Measurements from ENCODE around the gene ACMSD.
"Not testable (repeated sequence)": the region's sequence is repeated elsewhere in the genome, so short reads cannot be mapped to it uniquely, and the experiment has no call there.

ACMSD gene

GRCh38 chr2:134825716-134826115, 12.7 kb upstream of the ACMSD start:
- H3K27ac ChIP-seq (ENCODE audit: insufficient read depth in 1 of 2, low read depth in 1 of 2, low read length in 2 of 2, poor library complexity in 1 of 2, severe bottlenecking in 2 of 2); H3K27me3 ChIP-seq (replicated peaks in 2 of 5; ENCODE audit: control insufficient read depth in 4 of 5, insufficient read depth in 5 of 5, low read length in 4 of 5); H3K36me3 ChIP-seq (ENCODE audit: control insufficient read depth in 4 of 4, insufficient read depth in 4 of 4, low read length in 3 of 4); CTCF ChIA-PET; H3K4me1 ChIP-seq (ENCODE audit: control extremely low read depth in 1 of 4, control insufficient read depth in 4 of 4, insufficient read depth in 4 of 4, low read length in 3 of 4); POLR2A ChIA-PET; DNase-seq; H3K4me3 ChIP-seq (ENCODE audit: control insufficient read depth in 1 of 7, extremely low read depth in 1 of 7, insufficient read depth in 4 of 7, low read depth in 2 of 7, low read length in 6 of 7); H3K9me3 ChIP-seq (ENCODE audit: control extremely low read depth in 1 of 5, control insufficient read depth in 4 of 5, insufficient read depth in 2 of 5, low read depth in 1 of 5, low read length in 4 of 5): not testable (repeated sequence)
- WGBS (ENCODE audit: insufficient coverage): no CpG with 5 or more reads among the region's 13 CpGs

GRCh38 chr2:134835471-134835870, 2.9 kb upstream of the ACMSD start:
- Histone ChIP-seq H3K9me3 (ENCODE audit: control extremely low read depth in 1 of 5, control insufficient read depth in 4 of 5, insufficient read depth in 2 of 5, low read depth in 1 of 5, low read length in 4 of 5) (peaks cover 0 to 10% (median 4%) of the 10 kb centered on the region in 5 experiments), H3K4me3 (ENCODE audit: control insufficient read depth in 1 of 7, extremely low read depth in 1 of 7, insufficient read depth in 4 of 7, low read depth in 2 of 7, low read length in 6 of 7) (no peak overlapping the region), H3K27me3 (replicated peaks in 2 of 5; ENCODE audit: control insufficient read depth in 4 of 5, insufficient read depth in 5 of 5, low read length in 4 of 5) (peaks cover 0 to 2% (median 0%) of the 10 kb centered on the region in 5 experiments), H3K4me1 (ENCODE audit: control extremely low read depth in 1 of 4, control insufficient read depth in 4 of 4, insufficient read depth in 4 of 4, low read length in 3 of 4) (no peaks in the 10 kb centered on the region), H3K27ac (ENCODE audit: insufficient read depth in 1 of 2, low read depth in 1 of 2, low read length in 2 of 2, poor library complexity in 1 of 2, severe bottlenecking in 2 of 2) (no peak overlapping the region), H3K36me3 (ENCODE audit: control insufficient read depth in 4 of 4, insufficient read depth in 4 of 4, low read length in 3 of 4) (no peaks in the 10 kb centered on the region)
- WGBS (ENCODE audit: insufficient coverage): no CpG with 5 or more reads among the region's 1 CpG
- CTCF ChIA-PET: no interaction called here
- POLR2A ChIA-PET: no interaction called here
- DNase-seq: no peak

- Histone ChIP-seq H3K9me3 (ENCODE audit: control extremely low read depth in 1 of 5, control insufficient read depth in 4 of 5, insufficient read depth in 2 of 5, low read depth in 1 of 5, low read length in 4 of 5) (peaks cover 0 to 10% (median 4%) of the 10 kb centered on the region in 5 experiments), H3K36me3 (ENCODE audit: control insufficient read depth in 4 of 4, insufficient read depth in 4 of 4, low read length in 3 of 4) (no peaks in the 10 kb centered on the region), H3K4me3 (ENCODE audit: control insufficient read depth in 1 of 7, extremely low read depth in 1 of 7, insufficient read depth in 4 of 7, low read depth in 2 of 7, low read length in 6 of 7) (no peak overlapping the region), H3K27me3 (replicated peaks in 2 of 5; ENCODE audit: control insufficient read depth in 4 of 5, insufficient read depth in 5 of 5, low read length in 4 of 5) (peaks cover 0 to under 1% (median 0%) of the 10 kb centered on the region in 5 experiments), H3K27ac (ENCODE audit: insufficient read depth in 1 of 2, low read depth in 1 of 2, low read length in 2 of 2, poor library complexity in 1 of 2, severe bottlenecking in 2 of 2) (no peak overlapping the region), H3K4me1 (ENCODE audit: control extremely low read depth in 1 of 4, control insufficient read depth in 4 of 4, insufficient read depth in 4 of 4, low read length in 3 of 4) (no peaks in the 10 kb centered on the region)
- ChIA-PET POLR2A (no interaction called here), CTCF (no interaction called here)
- WGBS (ENCODE audit: insufficient coverage): 0% methylated on average over 1 of the region's 2 CpGs
- no peak for DNase-seq
Measured at GRCh38 chr2:134836986-134837385, 1.4 kb upstream of the ACMSD start.

GRCh38 chr2:134839649-134840048, 1.2 kb downstream of the ACMSD start:
- no peaks in the 10 kb centered on the region for H3K27me3 ChIP-seq (replicated peaks in 2 of 5; ENCODE audit: control insufficient read depth in 4 of 5, insufficient read depth in 5 of 5, low read length in 4 of 5)
- no peak overlapping the region for H3K4me3 ChIP-seq (ENCODE audit: control insufficient read depth in 1 of 7, extremely low read depth in 1 of 7, insufficient read depth in 4 of 7, low read depth in 2 of 7, low read length in 6 of 7)
- H3K4me1 ChIP-seq (ENCODE audit: control extremely low read depth in 1 of 4, control insufficient read depth in 4 of 4, insufficient read depth in 4 of 4, low read length in 3 of 4): no peaks in the 10 kb centered on the region
- no peak for DNase-seq
- CTCF ChIA-PET: no interaction called here
- no peak overlapping the region for H3K27ac ChIP-seq (ENCODE audit: insufficient read depth in 1 of 2, low read depth in 1 of 2, low read length in 2 of 2, poor library complexity in 1 of 2, severe bottlenecking in 2 of 2)
- 90% methylated on average over 2 of the region's 2 CpGs for WGBS (ENCODE audit: insufficient coverage)
- POLR2A ChIA-PET: no interaction called here
- peaks cover 0 to 10% (median 4%) of the 10 kb centered on the region in 5 experiments for H3K9me3 ChIP-seq (ENCODE audit: control extremely low read depth in 1 of 5, control insufficient read depth in 4 of 5, insufficient read depth in 2 of 5, low read depth in 1 of 5, low read length in 4 of 5)
- no peaks in the 10 kb centered on the region for H3K36me3 ChIP-seq (ENCODE audit: control insufficient read depth in 4 of 4, insufficient read depth in 4 of 4, low read length in 3 of 4)

DNA sequence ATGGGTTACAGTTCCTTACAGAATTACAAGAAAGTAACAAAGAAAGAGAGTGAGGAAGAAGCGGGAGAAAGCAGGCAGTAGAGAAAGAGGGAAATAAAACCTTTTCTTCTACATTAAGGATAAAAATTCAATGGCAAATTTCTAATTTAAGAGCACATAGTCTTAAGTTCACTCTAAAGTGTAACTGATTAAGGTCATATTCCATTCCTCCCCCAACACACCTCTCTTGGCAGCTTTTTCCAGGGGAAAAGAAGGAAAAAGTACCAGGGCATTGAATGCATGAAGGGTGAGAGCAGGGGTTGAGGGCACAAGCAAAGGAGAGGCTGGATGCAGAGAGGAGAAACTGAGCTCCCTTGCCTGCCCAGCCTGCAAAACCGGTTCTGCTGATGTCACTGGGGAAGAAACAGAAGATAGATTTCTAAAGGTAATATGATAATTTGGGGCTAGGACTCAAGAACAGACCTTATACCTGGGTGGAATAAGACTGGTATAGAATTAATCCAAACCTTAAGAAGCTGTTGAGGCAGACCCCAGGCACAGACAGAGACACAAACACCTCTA, 4.6 kb downstream of the ACMSD start:
- ChIA-PET POLR2A (no interaction called here), CTCF (interaction anchor here (0.8 kb wide), 1 partner anchor 22 kb away, joined by 3 read pairs; no protein-coding TSS in a partner anchor)
- DNase-seq: no peak
- Histone ChIP-seq H3K4me1 (ENCODE audit: control extremely low read depth in 1 of 4, control insufficient read depth in 4 of 4, insufficient read depth in 4 of 4, low read length in 3 of 4) (no peaks in the 10 kb centered on the region), H3K36me3 (ENCODE audit: control insufficient read depth in 4 of 4, insufficient read depth in 4 of 4, low read length in 3 of 4) (no peaks in the 10 kb centered on the region), H3K9me3 (ENCODE audit: control extremely low read depth in 1 of 5, control insufficient read depth in 4 of 5, insufficient read depth in 2 of 5, low read depth in 1 of 5, low read length in 4 of 5) (no peaks in the 10 kb centered on the region), H3K27ac (ENCODE audit: insufficient read depth in 1 of 2, low read depth in 1 of 2, low read length in 2 of 2, poor library complexity in 1 of 2, severe bottlenecking in 2 of 2) (no peak overlapping the region), H3K4me3 (ENCODE audit: control insufficient read depth in 1 of 7, extremely low read depth in 1 of 7, insufficient read depth in 4 of 7, low read depth in 2 of 7, low read length in 6 of 7) (no peak overlapping the region), H3K27me3 (replicated peaks in 2 of 5; ENCODE audit: control insufficient read depth in 4 of 5, insufficient read depth in 5 of 5, low read length in 4 of 5) (no peaks in the 10 kb centered on the region)
- WGBS (ENCODE audit: insufficient coverage): 86% methylated on average over 1 of the region's 2 CpGs

- WGBS (ENCODE audit: insufficient coverage): 100% methylated on average over 1 of the region's 4 CpGs
- H3K27me3 ChIP-seq (replicated peaks in 2 of 5; ENCODE audit: control insufficient read depth in 4 of 5, insufficient read depth in 5 of 5, low read length in 4 of 5): no peaks in the 10 kb centered on the region
- CTCF ChIA-PET: interaction anchor here (0.8 kb wide), 1 partner anchor 21 kb away, joined by 3 read pairs; no protein-coding TSS in a partner anchor
- H3K4me1 ChIP-seq (ENCODE audit: control extremely low read depth in 1 of 4, control insufficient read depth in 4 of 4, insufficient read depth in 4 of 4, low read length in 3 of 4): no peaks in the 10 kb centered on the region
- POLR2A ChIA-PET: no interaction called here
- no peaks in the 10 kb centered on the region for H3K36me3 ChIP-seq (ENCODE audit: control insufficient read depth in 4 of 4, insufficient read depth in 4 of 4, low read length in 3 of 4)
- H3K9me3 ChIP-seq (ENCODE audit: control extremely low read depth in 1 of 5, control insufficient read depth in 4 of 5, insufficient read depth in 2 of 5, low read depth in 1 of 5, low read length in 4 of 5): no peaks in the 10 kb centered on the region
- H3K4me3 ChIP-seq (ENCODE audit: control insufficient read depth in 1 of 7, extremely low read depth in 1 of 7, insufficient read depth in 4 of 7, low read depth in 2 of 7, low read length in 6 of 7): no peak overlapping the region
- no peak for DNase-seq
- no peak overlapping the region for H3K27ac ChIP-seq (ENCODE audit: insufficient read depth in 1 of 2, low read depth in 1 of 2, low read length in 2 of 2, poor library complexity in 1 of 2, severe bottlenecking in 2 of 2)
Measured at GRCh38 chr2:134843968-134844367, 5.6 kb downstream of the ACMSD start.

GRCh38 chr2:134845028-134845427, 6.6 kb downstream of the ACMSD start:
- Histone ChIP-seq H3K4me1 (ENCODE audit: control extremely low read depth in 1 of 4, control insufficient read depth in 4 of 4, insufficient read depth in 4 of 4, low read length in 3 of 4) (no peaks in the 10 kb centered on the region), H3K27me3 (replicated peaks in 2 of 5; ENCODE audit: control insufficient read depth in 4 of 5, insufficient read depth in 5 of 5, low read length in 4 of 5) (no peaks in the 10 kb centered on the region), H3K4me3 (ENCODE audit: control insufficient read depth in 1 of 7, extremely low read depth in 1 of 7, insufficient read depth in 4 of 7, low read depth in 2 of 7, low read length in 6 of 7) (no peak overlapping the region), H3K36me3 (ENCODE audit: control insufficient read depth in 4 of 4, insufficient read depth in 4 of 4, low read length in 3 of 4) (no peaks in the 10 kb centered on the region), H3K27ac (ENCODE audit: insufficient read depth in 1 of 2, low read depth in 1 of 2, low read length in 2 of 2, poor library complexity in 1 of 2, severe bottlenecking in 2 of 2) (no peak overlapping the region), H3K9me3 (ENCODE audit: control extremely low read depth in 1 of 5, control insufficient read depth in 4 of 5, insufficient read depth in 2 of 5, low read depth in 1 of 5, low read length in 4 of 5) (no peaks in the 10 kb centered on the region)
- ChIA-PET CTCF (interaction anchor here (0.7 to 1.4 kb wide), 2 partner anchors 30 to 379 kb away, joined by 3 to 4 read pairs; no protein-coding TSS in a partner anchor), POLR2A (no interaction called here)
- no peak for DNase-seq
- 100% methylated on average over 2 of the region's 2 CpGs for WGBS (ENCODE audit: insufficient coverage)

All from common myeloid progenitor, CD34-positive (primary cell).